Measurements from ENCODE around the gene KIAA1549. TPM values are rescaled to one million over a fixed set of nuclear protein-coding genes. Genes with fewer than 3 reads are reported as not detected.
A peak's percentile ranks its signal among the peaks of the same experiment; 100 is the strongest.

KIAA1549 gene
- total RNA-seq, 8 experiments from 2014 or later: 1.3 to 31.2 (median 12.3) TPM

GRCh38 chr7:138932427-138932826 is 48.8 kb downstream of the KIAA1549 start:
- in situ Hi-C loops (cut with MboI; ENCODE audit: low pct_unique_long_range_greater_than_20kb in 2 of 9, low sequenced_read_pairs in 9 of 9, unreplicated experiment in 9 of 9): no loop called here
- H3K4me1 ChIP-seq (replicated peaks in 1 of 2): peaks cover 5 to 10% of the 10 kb centered on the region in 2 donors
- ATAC-seq (replicated peaks in 6 of 8): peak in 5 of 8 experiments; percentile 21 to 65 (median 33)
- no peak overlapping the region for H3K27ac ChIP-seq
- no peak overlapping the region for H3K4me3 ChIP-seq
- 76 to 100% (median 96%) methylated on average over 1 to 4 of the region's 5 CpGs; no CpG with 5 or more reads in 2 of the 10 experiments for WGBS, 10 experiments

GRCh38 chr7:138929969-138930368 is 51.2 kb downstream of the KIAA1549 start:
- WGBS, 10 experiments: 42 to 100% (median 60%) methylated on average over 1 of the region's 1 CpG; no CpG with 5 or more reads in 7 of the 10 experiments

DNA sequence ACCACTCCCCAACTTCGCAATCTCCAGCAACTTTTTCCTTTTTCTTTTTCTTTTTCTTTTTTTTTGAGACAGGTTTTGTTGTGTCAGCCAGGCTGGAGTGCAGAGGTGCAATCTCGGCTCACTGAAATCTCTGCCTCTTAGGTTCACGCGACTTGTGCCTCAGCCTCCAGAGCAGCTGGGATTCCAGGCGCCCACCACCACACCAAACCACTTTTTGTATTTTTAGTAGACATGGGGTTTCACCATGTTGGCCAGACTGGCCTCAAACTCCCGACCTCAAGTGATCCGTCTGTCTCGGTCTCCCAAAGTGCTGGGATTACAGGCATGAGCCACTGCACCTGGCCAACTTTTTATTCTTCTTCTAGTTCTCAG is 55.0 kb downstream of the KIAA1549 start:
- no peak for ATAC-seq (replicated peaks in 6 of 8)
- peaks cover 0 to 5% of the 10 kb centered on the region in 2 donors for H3K4me1 ChIP-seq (replicated peaks in 1 of 2)
- no peak overlapping the region for H3K4me3 ChIP-seq
- in situ Hi-C loops (cut with MboI; ENCODE audit: low pct_unique_long_range_greater_than_20kb in 2 of 9, low sequenced_read_pairs in 9 of 9, unreplicated experiment in 9 of 9): no loop called here
- H3K27ac ChIP-seq: no peak overlapping the region
- 60 to 100% (median 74%) methylated on average over 1 to 8 of the region's 8 CpGs; no CpG with 5 or more reads in 2 of the 10 experiments for WGBS, 10 experiments

More at GRCh38 chr7:138929969-138930368, 51.2 kb downstream of the KIAA1549 start:
- in situ Hi-C loops (cut with MboI; ENCODE audit: low pct_unique_long_range_greater_than_20kb in 2 of 9, low sequenced_read_pairs in 9 of 9, unreplicated experiment in 9 of 9): no loop called here
- ATAC-seq (replicated peaks in 6 of 8): no peak
- H3K4me1 ChIP-seq (replicated peaks in 1 of 2): peaks cover 0 to 1% of the 10 kb centered on the region in 2 donors
- no peak overlapping the region for H3K4me3 ChIP-seq
- H3K27ac ChIP-seq: no peak overlapping the region

DNA sequence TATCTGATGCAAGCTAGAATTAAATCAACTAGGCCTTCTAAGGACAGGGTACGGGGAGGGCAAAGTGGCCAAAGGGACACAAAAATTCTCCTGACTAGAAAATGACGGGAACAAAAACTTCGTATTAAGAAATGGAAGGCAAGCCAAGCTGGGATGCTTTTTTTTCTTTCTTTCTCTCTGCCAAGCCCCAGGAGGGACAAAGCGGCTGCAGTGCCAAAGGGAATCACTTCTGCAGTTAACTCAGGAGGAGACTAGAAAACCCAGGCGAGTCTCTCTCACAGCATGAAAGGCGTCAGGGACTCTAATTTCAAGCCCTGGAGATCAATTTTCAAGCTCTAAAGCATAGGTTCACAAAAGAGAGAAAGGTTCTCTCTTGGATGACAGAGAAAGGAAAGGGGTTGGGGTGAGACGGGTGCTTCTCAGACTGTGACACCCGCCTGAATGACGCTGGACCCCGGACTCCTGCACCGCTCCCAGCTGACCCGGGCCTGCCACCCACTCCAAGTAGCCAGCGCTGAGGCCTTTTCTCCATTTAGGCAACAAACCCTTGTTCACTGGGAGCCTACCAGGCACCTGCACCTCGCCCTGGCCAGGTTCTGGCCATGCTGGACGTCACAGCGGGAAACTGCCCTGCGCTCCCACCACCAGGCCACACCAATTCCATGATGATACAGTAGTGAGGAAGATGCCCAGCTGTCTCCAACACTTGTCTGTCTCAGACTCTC is 56.5 kb downstream of the KIAA1549 start:
- WGBS, 10 experiments: 49 to 92% (median 79%) methylated on average over 2 to 11 of the region's 17 CpGs; no CpG with 5 or more reads in 1 of the 10 experiments
- H3K27ac ChIP-seq: no peak overlapping the region
- peak in 2 of 8 experiments; percentile 32 to 40 for ATAC-seq (replicated peaks in 6 of 8)
- H3K4me3 ChIP-seq: no peak overlapping the region
- H3K4me1 ChIP-seq (replicated peaks in 1 of 2): peaks cover 0 to 5% of the 10 kb centered on the region in 2 donors
- in situ Hi-C loops (cut with MboI; ENCODE audit: low pct_unique_long_range_greater_than_20kb in 2 of 9, low sequenced_read_pairs in 9 of 9, unreplicated experiment in 9 of 9): no loop called here

- WGBS, 10 experiments: 0 to 100% (median 88%) methylated on average over 1 to 7 of the region's 11 CpGs
- in situ Hi-C loops (cut with MboI; ENCODE audit: low pct_unique_long_range_greater_than_20kb in 2 of 9, low sequenced_read_pairs in 9 of 9, unreplicated experiment in 9 of 9): no loop called here
- Histone ChIP-seq H3K4me3 (no peak overlapping the region), H3K4me1 (replicated peaks in 1 of 2) (peaks cover 0 to 5% of the 10 kb centered on the region in 2 donors), H3K27ac (no peak overlapping the region)
- ATAC-seq (replicated peaks in 6 of 8): peak in 3 of 8 experiments; percentile 62 to 94 (median 92)
Observed at GRCh38 chr7:138921277-138921676, 59.9 kb downstream of the KIAA1549 start.

GRCh38 chr7:138919911-138920310 is 61.3 kb downstream of the KIAA1549 start:
- Histone ChIP-seq H3K27ac (no peak overlapping the region), H3K4me1 (replicated peaks in 1 of 2) (peaks cover 0 to 5% of the 10 kb centered on the region in 2 donors), H3K4me3 (no peak overlapping the region)
- no peak for ATAC-seq (replicated peaks in 6 of 8)
- 58 to 100% (median 93%) methylated on average over 1 to 4 of the region's 5 CpGs; no CpG with 5 or more reads in 4 of the 10 experiments for WGBS, 10 experiments
- in situ Hi-C loops (cut with MboI; ENCODE audit: low pct_unique_long_range_greater_than_20kb in 2 of 9, low sequenced_read_pairs in 9 of 9, unreplicated experiment in 9 of 9): no loop called here

- in situ Hi-C loops (cut with MboI; ENCODE audit: low pct_unique_long_range_greater_than_20kb in 2 of 9, low sequenced_read_pairs in 9 of 9, unreplicated experiment in 9 of 9): no loop called here
- H3K27ac ChIP-seq: no peak overlapping the region
- no peak overlapping the region for H3K4me3 ChIP-seq
- ATAC-seq (replicated peaks in 6 of 8): peak in 1 of 8 experiments; percentile 48
- WGBS, 10 experiments: 60 to 90% (median 77%) methylated on average over 2 to 7 of the region's 9 CpGs; no CpG with 5 or more reads in 2 of the 10 experiments
- H3K4me1 ChIP-seq (replicated peaks in 1 of 2): peaks cover 0 to under 1% of the 10 kb centered on the region in 2 donors
Observed at GRCh38 chr7:138919216-138919615, 62.0 kb downstream of the KIAA1549 start.

DNA sequence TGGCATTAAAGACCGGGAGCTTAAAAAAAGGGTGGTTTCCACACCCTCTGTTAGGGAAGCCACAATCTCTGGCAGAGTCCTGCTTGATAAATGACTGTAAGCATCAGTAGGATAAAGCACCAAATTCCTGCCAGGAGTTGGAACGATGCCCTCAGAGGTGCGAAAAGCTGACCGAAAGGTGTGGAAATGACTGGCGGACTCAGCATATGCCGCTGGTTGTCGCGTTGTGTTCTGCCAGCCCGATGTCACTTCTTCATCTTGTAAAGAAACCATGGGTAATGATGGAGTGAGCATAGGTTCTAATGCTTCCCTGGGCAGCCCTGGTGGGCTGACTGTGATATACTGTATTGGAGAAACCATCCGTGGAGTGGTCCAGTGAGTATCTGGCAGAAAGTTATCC is 62.4 kb downstream of the KIAA1549 start:
- 86 to 100% (median 100%) methylated on average over 1 to 4 of the region's 10 CpGs; no CpG with 5 or more reads in 4 of the 10 experiments for WGBS, 10 experiments
- no peak for ATAC-seq (replicated peaks in 6 of 8)
- H3K27ac ChIP-seq: no peak overlapping the region
- in situ Hi-C loops (cut with MboI; ENCODE audit: low pct_unique_long_range_greater_than_20kb in 2 of 9, low sequenced_read_pairs in 9 of 9, unreplicated experiment in 9 of 9): no loop called here
- H3K4me3 ChIP-seq: no peak overlapping the region
- no peaks in the 10 kb centered on the region for H3K4me1 ChIP-seq (replicated peaks in 1 of 2)

DNA sequence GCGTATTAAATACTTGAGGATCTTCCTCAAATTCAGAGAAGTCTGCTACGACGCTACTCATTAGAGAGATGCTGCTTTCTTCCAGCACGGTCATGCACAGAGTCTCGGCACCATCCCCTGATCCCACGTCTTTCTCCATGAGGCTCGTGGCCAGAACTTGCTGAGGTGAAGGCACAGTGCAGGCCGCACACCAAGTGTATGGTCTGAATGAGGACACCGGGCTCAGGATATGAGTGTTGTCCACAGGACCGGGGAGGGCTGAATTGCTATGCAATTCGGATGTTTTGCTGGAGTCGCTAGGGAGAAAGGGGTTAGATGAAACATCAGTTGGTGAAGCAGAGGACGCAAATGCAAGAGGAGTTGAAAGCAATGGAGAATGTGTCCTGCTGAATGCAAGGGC is 63.0 kb downstream of the KIAA1549 start:
- H3K27ac ChIP-seq: no peak overlapping the region
- no peak overlapping the region for H3K4me3 ChIP-seq
- in situ Hi-C loops (cut with MboI; ENCODE audit: low pct_unique_long_range_greater_than_20kb in 2 of 9, low sequenced_read_pairs in 9 of 9, unreplicated experiment in 9 of 9): no loop called here
- WGBS, 10 experiments: 92 to 100% (median 95%) methylated on average over 1 to 12 of the region's 13 CpGs; no CpG with 5 or more reads in 3 of the 10 experiments
- no peaks in the 10 kb centered on the region for H3K4me1 ChIP-seq (replicated peaks in 1 of 2)
- no peak for ATAC-seq (replicated peaks in 6 of 8)

- H3K27ac ChIP-seq: no peak overlapping the region
- in situ Hi-C loops (cut with MboI; ENCODE audit: low pct_unique_long_range_greater_than_20kb in 2 of 9, low sequenced_read_pairs in 9 of 9, unreplicated experiment in 9 of 9): no loop called here
- ATAC-seq (replicated peaks in 6 of 8): no peak
- H3K4me1 ChIP-seq (replicated peaks in 1 of 2): no peaks in the 10 kb centered on the region
- no peak overlapping the region for H3K4me3 ChIP-seq
- WGBS, 10 experiments: 84 to 100% (median 94%) methylated on average over 1 to 14 of the region's 16 CpGs
Observed at GRCh38 chr7:138917771-138918170, 63.4 kb downstream of the KIAA1549 start.

DNA sequence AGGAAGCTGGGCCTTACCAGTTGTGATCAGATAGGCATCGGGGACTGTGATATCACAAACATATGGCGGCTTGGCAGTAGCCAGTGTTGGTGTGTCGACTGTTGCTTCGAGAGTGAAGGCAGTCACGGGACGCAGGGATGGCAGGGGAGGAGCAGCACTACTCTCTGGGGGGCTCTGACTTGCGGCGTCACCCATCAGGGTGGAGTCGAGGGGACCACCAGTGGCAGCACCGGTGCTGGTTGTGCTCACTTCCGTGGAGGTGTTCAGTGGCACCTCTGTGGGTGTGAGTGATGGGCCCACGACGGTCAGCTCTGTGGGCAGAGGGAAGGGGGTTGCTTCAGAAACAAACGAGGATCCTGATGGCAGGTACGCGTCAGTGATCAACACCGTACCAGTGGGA is 64.5 kb downstream of the KIAA1549 start:
- in situ Hi-C loops (cut with MboI; ENCODE audit: low pct_unique_long_range_greater_than_20kb in 2 of 9, low sequenced_read_pairs in 9 of 9, unreplicated experiment in 9 of 9): no loop called here
- no peak overlapping the region for H3K27ac ChIP-seq
- H3K4me3 ChIP-seq: no peak overlapping the region
- ATAC-seq (replicated peaks in 6 of 8): no peak
- no peaks in the 10 kb centered on the region for H3K4me1 ChIP-seq (replicated peaks in 1 of 2)
- WGBS, 10 experiments: 88 to 100% (median 99%) methylated on average over 1 to 7 of the region's 17 CpGs; no CpG with 5 or more reads in 6 of the 10 experiments

GRCh38 chr7:138916275-138916674 is 64.9 kb downstream of the KIAA1549 start:
- in situ Hi-C loops (cut with MboI; ENCODE audit: low pct_unique_long_range_greater_than_20kb in 2 of 9, low sequenced_read_pairs in 9 of 9, unreplicated experiment in 9 of 9): no loop called here
- WGBS, 10 experiments: 55 to 100% (median 72%) methylated on average over 1 to 6 of the region's 6 CpGs; no CpG with 5 or more reads in 2 of the 10 experiments
- Histone ChIP-seq H3K27ac (no peak overlapping the region), H3K4me3 (no peak overlapping the region), H3K4me1 (replicated peaks in 1 of 2) (no peaks in the 10 kb centered on the region)
- ATAC-seq (replicated peaks in 6 of 8): peak in 2 of 8 experiments; percentile 60 to 69

DNA sequence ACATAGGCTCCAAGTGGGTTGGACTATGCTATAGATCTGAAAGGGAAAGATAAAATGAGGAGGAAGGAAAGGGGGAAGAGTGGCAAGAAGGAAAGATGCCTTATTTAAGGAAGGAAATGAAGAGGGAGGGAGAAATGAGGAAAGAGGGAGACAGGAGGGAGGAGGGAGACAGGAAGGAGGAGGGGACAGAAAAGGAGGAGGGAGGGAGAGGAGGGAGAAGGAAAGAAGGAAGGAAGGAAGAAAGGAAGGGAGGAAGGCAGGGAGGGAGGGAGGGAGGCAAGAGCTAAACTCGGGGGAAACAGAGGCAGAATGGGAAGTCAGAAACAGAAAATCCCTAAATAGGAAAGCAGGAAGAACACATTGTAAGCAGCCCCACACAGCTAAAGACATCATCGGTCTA is 67.4 kb downstream of the KIAA1549 start:
- H3K27ac ChIP-seq: no peak overlapping the region
- in situ Hi-C loops (cut with MboI; ENCODE audit: low pct_unique_long_range_greater_than_20kb in 2 of 9, low sequenced_read_pairs in 9 of 9, unreplicated experiment in 9 of 9): no loop called here
- no peaks in the 10 kb centered on the region for H3K4me1 ChIP-seq (replicated peaks in 1 of 2)
- no peak overlapping the region for H3K4me3 ChIP-seq
- no peak for ATAC-seq (replicated peaks in 6 of 8)
- 20 to 100% methylated on average over 1 of the region's 2 CpGs; no CpG with 5 or more reads in 8 of the 10 experiments for WGBS, 10 experiments

Data from motor neuron (in vitro differentiated cells).